SH-SY5Y (cell line): ENCODE measurements around the gene BICDL1.

Experiments used
- GATA2 ChIP-seq: IDR thresholded peaks from 2 replicates; pipeline ENCODE4 v1.6.1; 2011; ENCODE audit warnings: mild to moderate bottlenecking, low read depth, low read length
- GATA3 ChIP-seq: IDR thresholded peaks from 2 replicates; pipeline ENCODE4 v1.6.1; 2011; ENCODE audit warnings: low read depth, mild to moderate bottlenecking, low read length, moderate library complexity

The BICDL1 gene

GRCh38 chr12:120115066-120115465 is 126.0 kb downstream of the BICDL1 start:
- TF ChIP-seq GATA2 (no peak), GATA3 (no peak)

DNA sequence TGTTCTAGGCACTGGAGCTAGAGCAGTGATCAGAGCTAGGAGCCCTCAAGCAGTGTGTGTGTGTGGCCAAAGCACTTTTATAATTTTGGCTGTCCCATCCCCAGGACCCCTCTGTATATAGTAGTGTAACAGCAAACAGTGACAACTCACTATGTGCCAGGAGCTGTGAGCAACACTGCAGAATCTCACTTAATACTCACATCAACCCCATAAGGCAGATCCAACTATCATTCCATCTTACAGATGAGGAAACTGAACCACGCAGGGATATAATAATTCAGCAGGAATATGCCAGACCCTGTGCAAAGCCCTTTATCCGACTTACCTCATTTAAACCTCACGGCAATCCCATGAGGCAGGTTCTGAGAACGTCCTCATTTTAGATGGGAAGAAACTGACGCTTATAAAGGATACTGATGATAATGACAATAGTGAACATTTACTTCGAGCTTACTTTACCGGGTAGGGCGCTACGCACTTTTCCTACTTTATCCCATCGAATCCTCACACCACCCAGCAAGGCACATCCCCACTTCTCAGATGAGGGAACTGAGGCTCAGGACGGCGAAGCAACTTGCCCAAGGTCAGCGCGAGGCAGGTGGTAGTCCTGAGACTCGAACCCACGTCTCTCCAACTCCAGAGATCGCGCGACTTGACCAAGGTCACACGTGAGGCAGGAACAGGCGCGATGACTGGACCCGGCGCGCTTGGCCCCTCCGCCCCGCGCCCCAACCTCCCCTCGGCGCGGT is 126.8 kb downstream of the BICDL1 start:
- no peak for TF ChIP-seq GATA2
- no peak for TF ChIP-seq GATA3

DNA sequence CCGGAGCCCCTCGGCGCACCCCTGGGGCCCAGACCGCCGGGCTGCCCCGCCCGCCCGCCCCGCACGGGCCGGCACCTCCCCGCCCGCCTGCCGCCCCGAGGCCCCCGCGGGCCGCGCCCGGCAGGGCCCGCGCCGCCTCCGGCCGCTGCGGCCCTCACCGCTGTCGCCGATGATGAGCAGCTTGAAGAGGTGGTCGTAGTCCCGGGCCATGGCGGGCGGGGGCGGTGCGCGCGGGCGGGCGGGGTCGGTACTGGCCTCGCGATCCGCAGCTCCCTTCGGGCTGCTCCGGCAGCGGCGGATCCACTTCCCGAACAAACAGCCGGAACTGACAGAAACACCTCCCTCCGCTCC is 127.4 kb downstream of the BICDL1 start, which contains the start of gene RAB35:
Gene RAB35, minus strand, starts transcription at position 313 of the 351 bp plus-strand sequence. Its CDS starts 103 bp downstream, at position 210.
- no peak for TF ChIP-seq GATA3
- no peak for TF ChIP-seq GATA2

GRCh38 chr12:120116792-120117651 is 128.0 kb downstream of the BICDL1 start:
- no peak for TF ChIP-seq GATA2
- TF ChIP-seq GATA3: no peak

- TF ChIP-seq GATA2 (no peak), GATA3 (no peak)
Measured at GRCh38 chr12:120117961-120118320, 128.9 kb downstream of the BICDL1 start.

GRCh38 chr12:120118321-120119061 is 129.5 kb downstream of the BICDL1 start:
- TF ChIP-seq GATA3 (no peak), GATA2 (no peak)

GRCh38 chr12:120119271-120119973 is 130.4 kb downstream of the BICDL1 start:
- TF ChIP-seq GATA2: no peak
- no peak for TF ChIP-seq GATA3

DNA sequence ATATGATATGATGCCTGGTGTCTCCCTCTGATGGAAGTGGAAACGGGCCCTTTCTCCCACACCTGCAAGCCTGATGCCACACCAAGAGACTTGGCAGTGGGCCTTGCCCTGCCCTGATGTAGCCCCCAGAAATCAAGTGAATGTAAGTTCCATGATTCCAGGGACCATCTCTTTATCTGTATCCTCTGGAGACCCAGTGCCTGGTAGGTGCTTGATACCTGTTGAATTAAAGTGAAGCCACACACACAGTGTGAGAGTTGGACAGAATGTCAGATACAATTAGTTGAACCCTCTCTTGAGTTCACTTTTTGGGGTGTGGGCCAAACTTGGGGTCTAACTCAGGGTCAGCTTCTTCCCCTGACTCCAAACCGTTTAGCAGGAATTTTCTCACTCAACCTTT is 132.3 kb downstream of the BICDL1 start:
- TF ChIP-seq GATA3: no peak
- TF ChIP-seq GATA2: no peak

DNA sequence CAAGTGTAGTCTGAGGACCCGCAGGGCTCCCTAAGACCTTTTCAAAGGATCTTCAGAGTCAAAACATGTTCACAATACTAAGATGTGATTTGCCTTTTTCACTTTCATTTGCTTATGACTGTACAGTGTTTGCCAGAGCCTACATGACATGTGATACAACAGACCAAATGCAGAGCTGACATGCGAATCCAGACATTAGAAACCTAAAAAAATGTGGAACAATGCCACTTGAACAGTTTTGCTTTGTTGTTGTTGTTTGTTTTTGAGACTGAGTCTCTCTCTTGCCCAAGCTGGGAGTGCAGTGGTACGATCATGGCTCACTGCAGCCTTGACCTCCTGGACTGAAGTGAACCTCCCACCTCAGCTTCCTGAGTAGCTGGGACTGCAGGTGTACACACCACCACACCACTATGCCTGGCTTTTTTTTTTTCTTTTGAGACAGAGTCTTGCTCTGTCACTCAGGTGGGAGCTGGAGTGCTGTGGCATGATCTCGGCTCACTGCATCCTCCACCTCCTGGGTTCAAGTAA is 132.8 kb downstream of the BICDL1 start:
- TF ChIP-seq GATA2 (no peak), GATA3 (no peak)

DNA sequence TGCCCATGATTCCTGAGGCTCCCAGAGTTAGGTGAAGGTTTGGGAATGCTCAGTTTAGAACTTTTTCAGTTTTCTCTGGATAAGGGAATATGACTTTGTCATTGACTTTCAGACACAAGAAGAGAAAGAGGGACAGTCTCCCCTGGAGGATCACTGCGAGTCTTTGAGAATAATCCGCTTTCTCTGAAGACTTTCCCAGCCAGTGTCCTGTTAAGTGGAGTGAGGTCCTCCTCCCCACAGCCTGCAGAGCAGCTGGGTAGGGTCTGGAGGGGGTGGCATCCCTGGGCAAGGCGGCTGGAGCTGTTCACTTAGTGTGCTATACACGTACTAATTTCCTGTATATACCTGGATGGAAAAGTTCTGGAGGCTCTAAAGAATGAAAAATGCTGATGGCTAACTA is 136.0 kb downstream of the BICDL1 start:
- TF ChIP-seq GATA3 (no peak), GATA2 (no peak)

- no peak for TF ChIP-seq GATA3
- no peak for TF ChIP-seq GATA2
Measured at GRCh38 chr12:120125792-120126634, 137.0 kb downstream of the BICDL1 start.

- no peak for TF ChIP-seq GATA2
- no peak for TF ChIP-seq GATA3
Measured at GRCh38 chr12:120126635-120127005, 137.6 kb downstream of the BICDL1 start.

DNA sequence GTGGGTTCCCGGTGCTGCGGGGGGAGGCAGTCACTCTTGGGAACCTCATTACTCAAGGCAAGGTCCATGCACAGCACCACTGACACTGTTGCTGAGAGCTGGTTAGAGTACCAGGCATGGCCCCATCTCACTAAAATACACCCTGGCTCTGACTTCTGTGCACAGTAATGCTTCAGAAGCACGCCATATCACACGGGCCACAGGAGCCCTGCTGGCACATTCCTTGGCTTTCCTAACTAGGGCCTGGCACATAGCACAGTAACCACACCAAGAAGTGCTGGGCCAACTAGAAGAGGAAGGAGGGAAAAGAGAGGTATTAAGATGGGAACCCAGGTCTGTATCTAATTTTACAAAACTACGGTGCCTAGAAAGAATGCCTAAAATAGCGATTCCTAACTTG is 141.0 kb downstream of the BICDL1 start:
- TF ChIP-seq GATA2 (no peak), GATA3 (no peak)
